SK-N-MC (cell line): ENCODE results near the gene GYS1.

Experiments used
- EZH2 ChIP-seq: fragments of 200-600 bp; sonication (generic); IDR thresholded peaks from one replicate; pipeline ENCODE4 v1.6.1; 2017; ENCODE audit warnings: antibody characterized with exemption
- FOXP2 ChIP-seq: optimal IDR thresholded peaks from 2 replicates; pipeline ENCODE3; 2011; ENCODE audit warnings: mild to moderate bottlenecking, moderate library complexity; ENCODE audit not compliant: insufficient read depth; ENCODE audit errors: extremely low read length, control extremely low read depth
- POLR2AphosphoS5 ChIP-seq: IDR thresholded peaks from 2 replicates; pipeline ENCODE4 v1.6.1; 2012; ENCODE audit warnings: mild to moderate bottlenecking, low read depth, low read length, borderline replicate concordance

DNA sequence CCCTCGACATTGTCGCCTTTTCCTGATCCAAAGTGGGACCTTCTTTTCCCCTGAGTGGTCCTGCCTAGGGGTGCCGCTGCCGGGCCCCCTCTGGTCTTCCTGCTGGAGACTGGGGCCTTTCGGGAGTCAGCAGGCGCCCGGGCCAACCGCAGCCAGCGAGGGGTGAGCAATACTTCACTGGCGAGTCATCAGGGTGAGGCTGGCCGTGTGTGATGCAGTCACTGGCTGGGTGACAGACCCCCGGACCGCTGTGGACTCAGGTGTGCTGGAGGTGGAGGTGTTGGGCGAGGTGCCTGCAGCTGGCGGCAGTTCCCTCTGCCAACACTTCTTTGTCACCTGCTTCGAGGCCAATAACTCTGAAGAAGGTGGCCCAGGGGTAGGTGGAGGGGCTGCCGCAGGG, 49.1 kb upstream of the GYS1 start:
- TF ChIP-seq EZH2: no peak
- TF ChIP-seq POLR2AphosphoS5: no peak
- no peak for TF ChIP-seq FOXP2
